Body of pancreas (tissue), 4 donors: ENCODE data around the gene HAP1. TPM values are rescaled to one million over a fixed set of nuclear protein-coding genes. Genes with fewer than 3 reads are reported as not detected.
A peak's percentile ranks its signal among the peaks of the same experiment; 100 is the strongest.

Experiments used
- ATAC-seq: fragments of 150-250 bp; one replicate; pipeline ENCODE4 v1.9.1; 2016
- DNase-seq, 4 donors: peaks; one replicate each; pipeline ENCODE4 v3.0.0-alpha.2; 2019
- H3K27ac ChIP-seq, 4 donors: fragments of 200-600 bp; sonication (generic); 1 replicate in 3 of 4; 2 replicates in 1 of 4; pipeline versions ENCODE4 v1.5.1 to v1.6.1; 2016 to 2019; ENCODE audit warnings: mild to moderate bottlenecking in 1 of 4, mixed read lengths in 1 of 4, moderate library complexity in 1 of 4
- H3K27me3 ChIP-seq, 2 donors: fragments of 200-600 bp; sonication (generic); one replicate each; pipeline ENCODE4 v1.6.0; 2016; ENCODE audit warnings: mild to moderate bottlenecking in 1 of 2
- H3K36me3 ChIP-seq, 2 donors: fragments of 200-600 bp; sonication (generic); replicated peaks in 1 of 2; 2 replicates each; pipeline ENCODE4 v1.5.1; 2016; ENCODE audit warnings: low read depth in 2 of 2; ENCODE audit not compliant: insufficient read depth in 1 of 2
- H3K4me1 ChIP-seq: fragments of 200-600 bp; sonication (generic); one replicate; pipeline ENCODE4 v1.6.0; 2016
- H3K4me3 ChIP-seq, 2 donors: fragments of 200-600 bp; sonication (generic); 1 replicate in 1 of 2; 2 replicates in 1 of 2; pipeline ENCODE4 v1.5.1; 2016 to 2019
- H3K9me3 ChIP-seq, 3 donors: fragments of 200-600 bp; sonication (generic); 1 replicate in 2 of 3; 2 replicates in 1 of 3; pipeline ENCODE4 v1.5.1; 2016
- POLR2A ChIP-seq, 3 donors: fragments of 450-650 bp; IDR thresholded peaks; one replicate each; pipeline ENCODE4 v1.6.1; 2016; ENCODE audit warnings: antibody characterized with exemption in 3 of 3, mild to moderate bottlenecking in 2 of 3
- WGBS, 2 donors: methylation state at CpG; one replicate each; pipeline ENCODE4 v1.1.5; 2017; 5-methylcytosine and 5-hydroxymethylcytosine counted together
- intact Hi-C: fragments of 100-400 bp; cut with DNase I; formaldehyde crosslinking; loops from one replicate; pipeline ENCODE4 v1.15.1; 2023
- total RNA-seq, 2 donors: library from RNA; depleted of rRNA; stranded (reverse); fragments of >200 nt; gene quantifications; one replicate each; pipeline ENCODE4 v1.1.0, GENCODE V29; 2016
- TF ChIP-seq, protein P1 (sequence below), 7 experiments: fragments of 450-650 bp in 4 of 7; fragments of 200-600 bp in 3 of 7; sonication (generic) in 3 of 7; IDR thresholded peaks; one replicate each; pipeline ENCODE4 v1.5.1; 2016 to 2019; ENCODE audit warnings: antibody characterized with exemption in 7 of 7

HAP1 gene
- total RNA-seq, 2 donors from 2014 or later = 0.52 to 1.3 TPM

DNA sequence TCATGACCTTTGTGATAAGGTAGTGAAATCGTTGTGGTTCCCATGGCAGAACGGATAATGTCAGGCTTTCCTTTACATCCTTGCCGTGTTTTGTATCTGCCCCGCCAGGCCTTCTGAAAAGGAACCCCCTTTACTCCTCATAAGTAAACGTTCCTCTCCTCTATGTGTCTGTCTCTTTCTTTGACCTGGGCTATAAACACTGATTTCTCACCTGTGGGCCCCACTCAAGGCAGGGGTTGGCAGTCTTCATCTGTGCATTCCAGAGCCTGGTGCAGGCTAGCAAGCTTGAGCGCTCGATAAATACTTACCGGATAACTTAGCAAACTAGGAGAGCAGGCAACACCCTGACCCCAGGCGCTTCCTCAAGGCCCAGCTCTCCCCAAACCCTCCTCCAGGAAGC is 7.3 kb upstream of the HAP1 start:
- no peaks in the 10 kb centered on the region for H3K27me3 ChIP-seq
- ATAC-seq (no peak), DNase-seq (no peak)
- H3K4me1 ChIP-seq = peaks cover 21% of the 10 kb centered on the region
- no peaks in the 10 kb centered on the region for H3K9me3 ChIP-seq
- no peak overlapping the region for H3K27ac ChIP-seq
- 72 to 78% methylated on average over 6 to 9 of the region's 9 CpGs for WGBS, 2 donors
- no peaks in the 10 kb centered on the region for H3K36me3 ChIP-seq
- intact Hi-C loops = no loop called here
- no peak overlapping the region for H3K4me3 ChIP-seq
- TF ChIP-seq, protein P1, sequence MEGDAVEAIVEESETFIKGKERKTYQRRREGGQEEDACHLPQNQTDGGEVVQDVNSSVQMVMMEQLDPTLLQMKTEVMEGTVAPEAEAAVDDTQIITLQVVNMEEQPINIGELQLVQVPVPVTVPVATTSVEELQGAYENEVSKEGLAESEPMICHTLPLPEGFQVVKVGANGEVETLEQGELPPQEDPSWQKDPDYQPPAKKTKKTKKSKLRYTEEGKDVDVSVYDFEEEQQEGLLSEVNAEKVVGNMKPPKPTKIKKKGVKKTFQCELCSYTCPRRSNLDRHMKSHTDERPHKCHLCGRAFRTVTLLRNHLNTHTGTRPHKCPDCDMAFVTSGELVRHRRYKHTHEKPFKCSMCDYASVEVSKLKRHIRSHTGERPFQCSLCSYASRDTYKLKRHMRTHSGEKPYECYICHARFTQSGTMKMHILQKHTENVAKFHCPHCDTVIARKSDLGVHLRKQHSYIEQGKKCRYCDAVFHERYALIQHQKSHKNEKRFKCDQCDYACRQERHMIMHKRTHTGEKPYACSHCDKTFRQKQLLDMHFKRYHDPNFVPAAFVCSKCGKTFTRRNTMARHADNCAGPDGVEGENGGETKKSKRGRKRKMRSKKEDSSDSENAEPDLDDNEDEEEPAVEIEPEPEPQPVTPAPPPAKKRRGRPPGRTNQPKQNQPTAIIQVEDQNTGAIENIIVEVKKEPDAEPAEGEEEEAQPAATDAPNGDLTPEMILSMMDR (IDR thresholded peaks at IDR 0.05) = no peak
- no peak for TF ChIP-seq POLR2A (IDR thresholded peaks at IDR 0.05)

DNA sequence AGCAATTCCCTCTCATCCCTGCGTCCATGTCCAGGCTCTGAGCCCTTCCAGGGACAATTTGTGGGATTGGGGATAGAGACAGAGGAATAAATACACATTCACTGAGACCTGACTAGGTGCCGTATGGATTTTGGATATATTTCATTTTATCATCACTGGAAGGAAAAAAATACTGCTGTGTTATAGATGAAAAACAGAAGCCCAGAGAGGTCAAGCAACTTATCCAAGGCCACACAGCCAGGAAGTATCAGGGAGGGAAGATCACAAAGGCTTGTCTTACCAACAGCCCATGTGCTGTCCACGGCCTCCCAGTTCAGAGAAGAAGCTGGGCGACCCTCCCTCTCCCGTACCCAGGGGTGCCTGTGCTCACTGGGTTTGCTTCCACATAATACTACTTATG is 6.1 kb upstream of the HAP1 start:
- Histone ChIP-seq H3K4me1 (peaks cover 21% of the 10 kb centered on the region), H3K27me3 (peaks cover 0 to 3% of the 10 kb centered on the region in 2 donors), H3K27ac (peak overlapping the region in 2 of 4 donors; percentile 65 to 68), H3K4me3 (no peak overlapping the region), H3K9me3 (no peaks in the 10 kb centered on the region), H3K36me3 (no peaks in the 10 kb centered on the region)
- WGBS, 2 donors = 84 to 93% methylated on average over 4 to 5 of the region's 5 CpGs
- TF ChIP-seq POLR2A (IDR thresholded peaks at IDR 0.05) = no peak
- TF ChIP-seq, protein P1 (IDR thresholded peaks at IDR 0.05) = no peak
- DNase-seq (no peak), ATAC-seq (no peak)
- intact Hi-C loops = no loop called here

GRCh38 chr17:41739661-41740352 is 5.4 kb upstream of the HAP1 start:
- TF ChIP-seq, protein P1 (IDR thresholded peaks at IDR 0.05) = no peak
- peak in 1 of 3 donors; percentile 38 for TF ChIP-seq POLR2A (IDR thresholded peaks at IDR 0.05)
- peak in 3 of 4 donors; percentile 21 to 37 (median 28) for DNase-seq
- H3K9me3 ChIP-seq = no peaks in the 10 kb centered on the region
- H3K27ac ChIP-seq = peak overlapping the region in 3 of 4 donors; percentile 51 to 68 (median 65)
- H3K4me3 ChIP-seq = no peak overlapping the region
- WGBS, 2 donors = 56 to 63% methylated on average over 3 to 9 of the region's 9 CpGs
- intact Hi-C loops = loop anchor here (2.0 kb wide), 1 partner anchor 63 kb away; no protein-coding TSS in a partner anchor
- no peaks in the 10 kb centered on the region for H3K36me3 ChIP-seq
- peak; percentile 65 for ATAC-seq
- peaks cover 0 to 8% of the 10 kb centered on the region in 2 donors for H3K27me3 ChIP-seq
- peaks cover 26% of the 10 kb centered on the region for H3K4me1 ChIP-seq

DNA sequence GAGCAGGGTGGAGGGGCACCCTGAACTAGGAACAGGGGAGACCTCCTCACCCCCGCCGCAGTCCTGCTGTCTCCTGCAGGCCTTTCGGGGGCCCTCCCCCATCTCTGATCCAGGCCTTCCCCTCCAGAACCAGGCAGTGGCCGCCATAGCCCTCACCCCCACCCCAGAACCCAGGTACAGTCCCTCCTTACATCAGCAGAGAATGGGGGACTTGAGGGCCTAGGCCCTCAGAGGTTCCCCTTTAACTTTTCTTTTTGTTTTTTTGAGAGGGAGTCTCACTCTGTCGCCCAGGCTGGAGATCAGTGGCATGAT is 4.3 kb upstream of the HAP1 start:
- H3K4me1 ChIP-seq = peaks cover 37% of the 10 kb centered on the region
- intact Hi-C loops = loop anchor here (2.0 kb wide), 1 partner anchor 64 kb away; no protein-coding TSS in a partner anchor
- ATAC-seq (no peak), DNase-seq (no peak)
- no peaks in the 10 kb centered on the region for H3K9me3 ChIP-seq
- peak overlapping the region in 2 of 4 donors; percentile 51 to 68 for H3K27ac ChIP-seq
- no peaks in the 10 kb centered on the region for H3K36me3 ChIP-seq
- H3K4me3 ChIP-seq = no peak overlapping the region
- TF ChIP-seq, protein P1 (IDR thresholded peaks at IDR 0.05) = no peak
- TF ChIP-seq POLR2A (IDR thresholded peaks at IDR 0.05) = no peak
- WGBS, 2 donors = 73 to 81% methylated on average over 5 of the region's 5 CpGs
- peaks cover 4 to 18% of the 10 kb centered on the region in 2 donors for H3K27me3 ChIP-seq
